Thyroid gland (tissue), 4 donors: ENCODE results near the gene DENND1B.

Source experiments
- CTCF ChIP-seq, 6 experiments: fragments of 200-600 bp in 3 of 6; fragments of 450-650 bp in 3 of 6; sonication (generic) in 3 of 6; IDR thresholded peaks; one replicate each; pipeline ENCODE4 v1.5.1; 2016 to 2019; ENCODE audit warnings: antibody characterized with exemption in 6 of 6, mild to moderate bottlenecking in 2 of 6, inconsistent platforms in 1 of 6, moderate library complexity in 1 of 6
- POLR2A ChIP-seq, 2 donors: fragments of 450-650 bp; IDR thresholded peaks; one replicate each; pipeline ENCODE4 v1.6.1; 2017; ENCODE audit warnings: antibody characterized with exemption in 2 of 2, mild to moderate bottlenecking in 2 of 2, moderate library complexity in 1 of 2

- TF ChIP-seq POLR2A (IDR thresholded peaks at IDR 0.05) (no peak), CTCF (IDR thresholded peaks at IDR 0.05) (no peak)
Observed at GRCh38 chr1:197725044-197725443, 50.2 kb downstream of the DENND1B start.
